ENCODE results near the gene NOXO1.
"Not testable (repeated sequence)": the region's sequence is repeated elsewhere in the genome, so short reads cannot be mapped to it uniquely, and the experiment has no call there.

Gene NOXO1

GRCh38 chr16:1960665-1961630, 20.3 kb downstream of the NOXO1 start:
- peak; percentile 76 for DNase-seq

GRCh38 chr16:1959269-1960039, 21.8 kb downstream of the NOXO1 start, which contains the start of gene NDUFB10:
Gene NDUFB10 (plus strand): TSS chr16:1959538. CDS start chr16:1959625, 87 bp downstream.
- DNase-seq = peak; percentile 53

GRCh38 chr16:1958715-1959268, 22.5 kb downstream of the NOXO1 start:
- no peak for DNase-seq

GRCh38 chr16:1958143-1958491, 23.2 kb downstream of the NOXO1 start:
- DNase-seq = not testable (repeated sequence)

GRCh38 chr16:1957434-1958142, 23.7 kb downstream of the NOXO1 start:
- DNase-seq = not testable (repeated sequence)

GRCh38 chr16:1953734-1954133, 27.5 kb downstream of the NOXO1 start:
- no peak for DNase-seq

- no peak for DNase-seq
Observed at GRCh38 chr16:1950559-1950958, 30.7 kb downstream of the NOXO1 start.

GRCh38 chr16:1950047-1950446, 31.2 kb downstream of the NOXO1 start:
- DNase-seq = no peak

GRCh38 chr16:1949507-1949906, 31.8 kb downstream of the NOXO1 start:
- DNase-seq = no peak

GRCh38 chr16:1947369-1947670, 33.9 kb downstream of the NOXO1 start:
- no peak for DNase-seq

GRCh38 chr16:1946495-1947368, 34.5 kb downstream of the NOXO1 start:
- no peak for DNase-seq

GRCh38 chr16:1945559-1946391, 35.5 kb downstream of the NOXO1 start:
- no peak for DNase-seq

- no peak for DNase-seq
Observed at GRCh38 chr16:1944612-1945199, 36.6 kb downstream of the NOXO1 start.

GRCh38 chr16:1942810-1943726, 38.2 kb downstream of the NOXO1 start, which contains the start of gene MSRB1:
Gene MSRB1 (minus strand): TSS chr16:1943199. CDS start chr16:1943156, 43 bp downstream.
- peak; percentile 96 for DNase-seq

- no peak for DNase-seq
Observed at GRCh38 chr16:1942047-1942809, 39.0 kb downstream of the NOXO1 start.

- no peak for DNase-seq
Observed at GRCh38 chr16:1941162-1942046, 39.9 kb downstream of the NOXO1 start.
